Neural cell (in vitro differentiated cells): ENCODE measurements around the gene GAB2.

Experiments used
- EP300 ChIP-seq: fragments of 450-650 bp; conservative IDR thresholded peaks from 2 replicates; pipeline ENCODE4 v1.6.1; 2014; ENCODE audit warnings: antibody characterized with exemption, mild to moderate bottlenecking, moderate library complexity; ENCODE audit not compliant: poor library complexity, severe bottlenecking
- EZH2 ChIP-seq: fragments of 200-600, 300-800 bp; shearing (Covaris generic), sonication (generic); IDR thresholded peaks from 2 replicates; pipeline ENCODE4 v1.6.1; 2014; ENCODE audit warnings: antibody characterized with exemption, low read length, borderline replicate concordance, mild to moderate bottlenecking; ENCODE audit not compliant: insufficient read depth, poor library complexity, severe bottlenecking
- MXI1 ChIP-seq: fragments of 450-650 bp; conservative IDR thresholded peaks from 2 replicates; pipeline ENCODE4 v1.6.1; 2014; ENCODE audit warnings: antibody characterized with exemption, mild to moderate bottlenecking; ENCODE audit not compliant: poor library complexity, severe bottlenecking
- POLR2AphosphoS5 ChIP-seq: IDR thresholded peaks from 2 replicates; pipeline ENCODE4 v1.6.1; 2012
- RAD21 ChIP-seq: fragments of 450-650 bp; conservative IDR thresholded peaks from 2 replicates; pipeline ENCODE4 v1.6.1; 2014; ENCODE audit warnings: antibody characterized with exemption, mild to moderate bottlenecking, moderate library complexity
- SMC3 ChIP-seq: fragments of 450-650 bp; conservative IDR thresholded peaks from 2 replicates; pipeline ENCODE4 v1.6.1; 2014; ENCODE audit warnings: antibody characterized with exemption, mild to moderate bottlenecking, moderate library complexity; ENCODE audit not compliant: poor library complexity
- TAF1 ChIP-seq: IDR thresholded peaks from 2 replicates; pipeline ENCODE4 v1.6.1; 2012; ENCODE audit warnings: low read depth
- TF ChIP-seq, protein P1 (sequence below): fragments of 450-650 bp; IDR thresholded peaks from 2 replicates; pipeline ENCODE4 v1.5.1; 2014; ENCODE audit warnings: antibody characterized with exemption, mild to moderate bottlenecking, moderate library complexity; ENCODE audit not compliant: poor library complexity, severe bottlenecking
- TF ChIP-seq, protein P2 (sequence below): IDR thresholded peaks from 2 replicates; pipeline ENCODE4 v1.6.1; 2012; ENCODE audit warnings: borderline replicate concordance

DNA sequence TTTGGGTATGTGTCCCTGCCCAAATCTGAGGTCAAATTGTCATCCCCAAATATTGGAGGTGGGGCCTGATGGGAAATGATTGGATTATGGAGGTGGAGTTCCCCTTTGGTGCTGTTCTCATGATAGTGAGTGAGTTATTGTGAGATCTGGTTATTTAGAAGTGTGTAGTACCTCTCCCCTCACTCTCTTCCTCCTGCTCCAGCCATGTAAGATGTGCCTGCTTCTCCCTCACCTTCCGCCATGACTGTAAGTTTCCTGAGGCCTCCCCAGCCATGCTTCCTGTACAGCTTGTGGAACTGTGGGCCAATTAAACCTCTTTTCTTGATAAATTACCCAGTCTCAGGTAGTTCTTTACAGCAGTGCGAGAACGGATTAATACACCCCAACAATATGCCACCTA lies 9.0 kb downstream of the GAB2 start:
- TF ChIP-seq, protein P1, sequence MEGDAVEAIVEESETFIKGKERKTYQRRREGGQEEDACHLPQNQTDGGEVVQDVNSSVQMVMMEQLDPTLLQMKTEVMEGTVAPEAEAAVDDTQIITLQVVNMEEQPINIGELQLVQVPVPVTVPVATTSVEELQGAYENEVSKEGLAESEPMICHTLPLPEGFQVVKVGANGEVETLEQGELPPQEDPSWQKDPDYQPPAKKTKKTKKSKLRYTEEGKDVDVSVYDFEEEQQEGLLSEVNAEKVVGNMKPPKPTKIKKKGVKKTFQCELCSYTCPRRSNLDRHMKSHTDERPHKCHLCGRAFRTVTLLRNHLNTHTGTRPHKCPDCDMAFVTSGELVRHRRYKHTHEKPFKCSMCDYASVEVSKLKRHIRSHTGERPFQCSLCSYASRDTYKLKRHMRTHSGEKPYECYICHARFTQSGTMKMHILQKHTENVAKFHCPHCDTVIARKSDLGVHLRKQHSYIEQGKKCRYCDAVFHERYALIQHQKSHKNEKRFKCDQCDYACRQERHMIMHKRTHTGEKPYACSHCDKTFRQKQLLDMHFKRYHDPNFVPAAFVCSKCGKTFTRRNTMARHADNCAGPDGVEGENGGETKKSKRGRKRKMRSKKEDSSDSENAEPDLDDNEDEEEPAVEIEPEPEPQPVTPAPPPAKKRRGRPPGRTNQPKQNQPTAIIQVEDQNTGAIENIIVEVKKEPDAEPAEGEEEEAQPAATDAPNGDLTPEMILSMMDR: no peak
- TF ChIP-seq, protein P2, sequence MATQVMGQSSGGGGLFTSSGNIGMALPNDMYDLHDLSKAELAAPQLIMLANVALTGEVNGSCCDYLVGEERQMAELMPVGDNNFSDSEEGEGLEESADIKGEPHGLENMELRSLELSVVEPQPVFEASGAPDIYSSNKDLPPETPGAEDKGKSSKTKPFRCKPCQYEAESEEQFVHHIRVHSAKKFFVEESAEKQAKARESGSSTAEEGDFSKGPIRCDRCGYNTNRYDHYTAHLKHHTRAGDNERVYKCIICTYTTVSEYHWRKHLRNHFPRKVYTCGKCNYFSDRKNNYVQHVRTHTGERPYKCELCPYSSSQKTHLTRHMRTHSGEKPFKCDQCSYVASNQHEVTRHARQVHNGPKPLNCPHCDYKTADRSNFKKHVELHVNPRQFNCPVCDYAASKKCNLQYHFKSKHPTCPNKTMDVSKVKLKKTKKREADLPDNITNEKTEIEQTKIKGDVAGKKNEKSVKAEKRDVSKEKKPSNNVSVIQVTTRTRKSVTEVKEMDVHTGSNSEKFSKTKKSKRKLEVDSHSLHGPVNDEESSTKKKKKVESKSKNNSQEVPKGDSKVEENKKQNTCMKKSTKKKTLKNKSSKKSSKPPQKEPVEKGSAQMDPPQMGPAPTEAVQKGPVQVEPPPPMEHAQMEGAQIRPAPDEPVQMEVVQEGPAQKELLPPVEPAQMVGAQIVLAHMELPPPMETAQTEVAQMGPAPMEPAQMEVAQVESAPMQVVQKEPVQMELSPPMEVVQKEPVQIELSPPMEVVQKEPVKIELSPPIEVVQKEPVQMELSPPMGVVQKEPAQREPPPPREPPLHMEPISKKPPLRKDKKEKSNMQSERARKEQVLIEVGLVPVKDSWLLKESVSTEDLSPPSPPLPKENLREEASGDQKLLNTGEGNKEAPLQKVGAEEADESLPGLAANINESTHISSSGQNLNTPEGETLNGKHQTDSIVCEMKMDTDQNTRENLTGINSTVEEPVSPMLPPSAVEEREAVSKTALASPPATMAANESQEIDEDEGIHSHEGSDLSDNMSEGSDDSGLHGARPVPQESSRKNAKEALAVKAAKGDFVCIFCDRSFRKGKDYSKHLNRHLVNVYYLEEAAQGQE: no peak
- TF ChIP-seq SMC3 (no peak), EP300 (no peak), RAD21 (no peak), POLR2AphosphoS5 (no peak), EZH2 (no peak), MXI1 (no peak), TAF1 (no peak)
